Natural killer cell (primary cell): ENCODE measurements around the gene CNNM4. TPM values are rescaled to one million over a fixed set of nuclear protein-coding genes. Genes with fewer than 3 reads are reported as not detected.

Experiments used
- ATAC-seq, 3 donors: fragments of 150-1000 bp in 2 of 3; fragments of 200-7000 bp in 1 of 3; cut with Tn5 transposase; 1 replicate in 1 of 3; 2 replicates in 2 of 3; pipeline ENCODE4 v1.10.0; 2021; ENCODE audit warnings: mild to moderate bottlenecking in 2 of 3, moderate library complexity in 2 of 3
- DNase-seq, 2 donors: peaks; one replicate each; pipeline versions ENCODE4 v3.0.0 to v3.0.0-alpha.2; 2013 to 2021; ENCODE audit warnings: mixed read lengths in 1 of 2
- H3K27ac ChIP-seq: one replicate; pipeline ENCODE4 v1.5.1; 2013; ENCODE audit warnings: mild to moderate bottlenecking, low read length
- H3K27me3 ChIP-seq: one replicate; pipeline ENCODE4 v1.6.1; 2013; ENCODE audit warnings: low read length; ENCODE audit not compliant: control insufficient read depth, insufficient read depth
- H3K36me3 ChIP-seq: one replicate; pipeline ENCODE4 v1.6.1; 2013; ENCODE audit warnings: low read length; ENCODE audit not compliant: control insufficient read depth, insufficient read depth
- H3K4me1 ChIP-seq: one replicate; pipeline ENCODE4 v1.6.1; 2013; ENCODE audit warnings: low read length; ENCODE audit not compliant: control insufficient read depth, insufficient read depth
- H3K4me3 ChIP-seq: one replicate; pipeline ENCODE4 v1.5.1; 2013; ENCODE audit warnings: low read length
- H3K9me3 ChIP-seq: one replicate; pipeline ENCODE4 v1.6.1; 2013; ENCODE audit warnings: low read length; ENCODE audit not compliant: control insufficient read depth, insufficient read depth
- H3K27ac Mint-ChIP-seq, 2 donors: one replicate each; pipeline ENCODE4 v1.8.0; 2022; ENCODE audit warnings: mild to moderate bottlenecking in 2 of 2, mixed read lengths in 2 of 2, moderate library complexity in 1 of 2
- H3K27me3 Mint-ChIP-seq, 2 donors: one replicate each; pipeline ENCODE4 v1.8.0; 2022; ENCODE audit warnings: low read depth in 2 of 2, mixed read lengths in 2 of 2
- H3K36me3 Mint-ChIP-seq: one replicate; pipeline ENCODE4 v1.8.0; 2022; ENCODE audit warnings: mixed read lengths
- H3K4me1 Mint-ChIP-seq, 2 donors: one replicate each; pipeline ENCODE4 v1.8.0; 2022; ENCODE audit warnings: mixed read lengths in 2 of 2
- H3K4me3 Mint-ChIP-seq: one replicate; pipeline ENCODE4 v1.8.0; 2022; ENCODE audit warnings: mild to moderate bottlenecking, moderate library complexity, mixed read lengths
- H3K9me3 Mint-ChIP-seq, 2 donors: one replicate each; pipeline ENCODE4 v1.8.0; 2022; ENCODE audit warnings: mixed read lengths in 2 of 2
- CTCF ChIP-seq: fragments of 200-600 bp; IDR thresholded peaks from one replicate; pipeline ENCODE4 v1.8.0; 2022; ENCODE audit warnings: antibody characterized with exemption
- WGBS: methylation state at CpG from one replicate; pipeline ENCODE4 v1.1.7; 2013; ENCODE audit warnings: missing lambda C conversion rate; ENCODE audit not compliant: insufficient coverage; 5-methylcytosine and 5-hydroxymethylcytosine counted together
- intact Hi-C: fragments of 100-400 bp; cut with micrococcal nuclease; formaldehyde crosslinking; loops from one replicate; pipeline ENCODE4 v1.14.2; 2022
- total RNA-seq, 4 donors: library from RNA; stranded (reverse); fragments of 120-200 nt in 1 of 4; gene quantifications; one replicate each; pipeline versions ENCODE4 v1.2.3 to v1.2.4, GENCODE V29; 2013 to 2022

Gene CNNM4
- total RNA-seq, 3 donors from 2014 or later (not counting 1 experiment from before 2014, with no cell fraction given) = 9.9 to 12.1 (median 10.7) TPM

- Histone ChIP-seq H3K36me3 (peaks cover 17% of the 10 kb centered on the region), H3K4me3 (no peak overlapping the region), H3K9me3 (no peaks in the 10 kb centered on the region), H3K27ac (no peak overlapping the region), H3K4me1 (peaks cover 27% of the 10 kb centered on the region), H3K27me3 (no peaks in the 10 kb centered on the region)
- Mint-ChIP-seq H3K4me1 (peaks cover 11 to 25% of the 10 kb centered on the region in 2 donors), H3K9me3 (no peaks in the 10 kb centered on the region), H3K4me3 (no peak overlapping the region), H3K36me3 (no peaks in the 10 kb centered on the region), H3K27me3 (no peaks in the 10 kb centered on the region), H3K27ac (no peak overlapping the region)
- DNase-seq = no peak
- no peak for ATAC-seq
- TF ChIP-seq CTCF = no peak
- WGBS = 98% methylated on average over 9 of the region's 9 CpGs
- intact Hi-C loops = loop anchor here (10.0 kb wide), 1 partner anchor 823 kb away; no protein-coding TSS in a partner anchor
Observed at GRCh38 chr2:96837575-96837974, 76.9 kb downstream of the CNNM4 start.

- peak overlapping the region; percentile 85 for H3K4me3 Mint-ChIP-seq
- intact Hi-C loops = loop anchor here (10.0 kb wide), 1 partner anchor 824 kb away; no protein-coding TSS in a partner anchor
- H3K27ac Mint-ChIP-seq = peak overlapping the region; percentile 29 to 51
- H3K27me3 ChIP-seq = no peaks in the 10 kb centered on the region
- peaks cover 27% of the 10 kb centered on the region for H3K4me1 ChIP-seq
- H3K36me3 Mint-ChIP-seq = no peaks in the 10 kb centered on the region
- no peaks in the 10 kb centered on the region for H3K9me3 ChIP-seq
- TF ChIP-seq CTCF = no peak
- H3K27me3 Mint-ChIP-seq = no peaks in the 10 kb centered on the region
- peak overlapping the region; percentile 51 for H3K27ac ChIP-seq
- H3K36me3 ChIP-seq = peaks cover 7% of the 10 kb centered on the region
- no peak overlapping the region for H3K4me3 ChIP-seq
- DNase-seq = no peak
- no peaks in the 10 kb centered on the region for H3K9me3 Mint-ChIP-seq
- peaks cover 11 to 25% of the 10 kb centered on the region in 2 donors for H3K4me1 Mint-ChIP-seq
- peak in 1 of 3 donors; percentile 16 for ATAC-seq
- 83% methylated on average over 23 of the region's 23 CpGs for WGBS
Observed at GRCh38 chr2:96838345-96839292, 77.9 kb downstream of the CNNM4 start.

- H3K4me1 ChIP-seq = peaks cover 27% of the 10 kb centered on the region
- no peaks in the 10 kb centered on the region for H3K27me3 ChIP-seq
- peak overlapping the region; percentile 28 for H3K4me3 ChIP-seq
- 6% methylated on average over 42 of the region's 42 CpGs for WGBS
- DNase-seq (peak; percentile 72 to 89), ATAC-seq (peak; percentile 94 to 97 (median 96))
- H3K4me3 Mint-ChIP-seq = peak overlapping the region; percentile 85
- H3K4me1 Mint-ChIP-seq = peaks cover 11 to 25% of the 10 kb centered on the region in 2 donors
- intact Hi-C loops = loop anchor here (10.0 kb wide), 1 partner anchor 825 kb away; no protein-coding TSS in a partner anchor
- no peaks in the 10 kb centered on the region for H3K27me3 Mint-ChIP-seq
- peak overlapping the region; percentile 29 to 51 for H3K27ac Mint-ChIP-seq
- H3K27ac ChIP-seq = peak overlapping the region; percentile 51
- no peaks in the 10 kb centered on the region for H3K9me3 Mint-ChIP-seq
- peaks cover 6% of the 10 kb centered on the region for H3K36me3 ChIP-seq
- H3K9me3 ChIP-seq = no peaks in the 10 kb centered on the region
- no peak for TF ChIP-seq CTCF
- H3K36me3 Mint-ChIP-seq = no peaks in the 10 kb centered on the region
Observed at GRCh38 chr2:96839293-96839874, 78.7 kb downstream of the CNNM4 start.
